Stimulated activated CD8-positive, alpha-beta memory T cell treated with anti-CD3 and anti-CD28 coated beads, Interleukin-7, amount 100 ng/mL, for 48 hours (primary cell): Measurements from ENCODE around the gene EFCAB10.
"Not testable (repeated sequence)": the region's sequence is repeated elsewhere in the genome, so short reads cannot be mapped to it uniquely, and the experiment has no call there.

Experiments used
- DNase-seq, 2 donors: peaks; one replicate each; pipeline ENCODE4 v3.0.0-alpha.2; 2020; ENCODE audit warnings: low read depth in 1 of 2; ENCODE audit errors: extremely low read depth in 1 of 2

EFCAB10 gene

DNA sequence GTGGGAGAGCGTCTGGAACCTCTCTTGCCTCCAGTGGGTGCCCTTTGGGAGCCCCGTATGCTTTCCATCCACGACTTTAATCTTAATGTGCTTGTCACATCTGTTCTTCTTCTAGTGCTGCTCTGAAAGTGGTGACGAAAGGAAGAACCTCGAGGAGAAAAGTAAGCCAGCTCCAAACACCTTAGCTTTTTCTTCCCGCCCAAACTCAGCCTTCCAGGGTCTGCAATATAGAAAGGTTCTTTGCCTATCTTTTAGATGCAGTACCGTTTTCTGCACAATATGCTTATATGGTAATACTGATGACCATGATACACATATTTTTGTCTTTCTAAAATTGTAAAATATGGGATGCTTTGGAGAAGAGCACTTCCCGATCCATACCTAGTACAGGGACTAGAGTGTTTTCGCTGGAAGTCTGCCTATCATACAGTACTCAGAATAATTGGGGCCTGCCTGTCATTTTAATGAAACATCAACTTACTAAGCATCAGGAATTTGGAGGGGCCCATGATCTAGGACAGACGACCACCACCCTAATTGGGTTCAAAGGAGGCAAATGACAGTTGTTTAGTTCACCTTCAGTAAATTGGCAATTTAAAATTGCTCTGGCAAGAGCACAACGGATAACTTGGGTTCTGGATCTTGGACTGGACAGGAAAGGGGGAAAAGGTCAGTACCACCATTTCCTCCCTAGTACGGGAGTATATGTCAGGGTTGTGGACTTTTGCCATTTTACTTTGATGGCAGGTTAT, 48.4 kb downstream of the EFCAB10 start:
- DNase-seq, result no peak

DNA sequence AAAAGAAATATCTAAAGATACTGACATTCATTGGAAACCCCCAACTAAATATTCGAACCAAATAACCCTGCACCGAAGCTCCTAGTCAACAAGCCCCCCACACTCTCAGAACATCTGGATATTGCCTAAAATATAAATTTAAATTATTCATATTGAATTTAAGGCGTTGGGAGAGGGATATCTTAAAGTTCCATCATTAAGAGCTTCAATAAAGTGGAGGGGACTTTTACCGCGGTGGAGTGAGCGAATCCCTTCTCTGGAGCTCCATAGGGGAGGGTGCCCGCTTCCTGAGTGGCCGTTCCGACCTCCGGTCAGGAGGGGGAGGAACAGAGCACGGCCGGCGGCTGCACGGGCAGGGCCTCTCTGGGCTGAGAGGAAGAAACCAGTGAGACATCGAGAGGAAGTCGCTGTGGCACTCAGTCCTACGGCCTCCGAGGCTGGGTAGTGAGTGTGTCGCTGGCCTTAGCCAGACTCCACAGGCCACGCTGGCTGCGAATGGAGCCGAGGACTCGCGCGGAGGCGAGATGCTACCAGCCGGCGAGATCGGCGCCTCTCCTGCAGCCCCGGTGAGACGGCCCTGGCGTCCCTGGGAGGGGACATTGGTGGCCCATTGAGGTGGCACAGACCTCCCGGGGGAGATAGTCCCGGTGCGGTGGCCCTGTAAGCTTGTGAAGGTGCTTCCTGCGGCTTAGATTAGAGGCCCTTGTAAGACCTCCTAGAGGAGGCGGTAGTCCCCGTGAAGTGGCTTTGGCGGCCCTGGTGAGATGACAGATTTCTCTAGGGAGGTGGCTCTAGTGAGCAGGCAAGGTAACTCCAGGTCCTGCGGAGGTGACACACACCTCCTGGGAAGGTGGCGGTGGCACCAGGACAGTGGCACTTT, 49.3 kb downstream of the EFCAB10 start, which contains the start of gene RINT1:
TSS of gene RINT1 (plus strand) at position 410 of the 880 bp plus-strand sequence. CDS start at position 525, 115 bp downstream.
- peak; percentile 82 to 84 for DNase-seq

DNA sequence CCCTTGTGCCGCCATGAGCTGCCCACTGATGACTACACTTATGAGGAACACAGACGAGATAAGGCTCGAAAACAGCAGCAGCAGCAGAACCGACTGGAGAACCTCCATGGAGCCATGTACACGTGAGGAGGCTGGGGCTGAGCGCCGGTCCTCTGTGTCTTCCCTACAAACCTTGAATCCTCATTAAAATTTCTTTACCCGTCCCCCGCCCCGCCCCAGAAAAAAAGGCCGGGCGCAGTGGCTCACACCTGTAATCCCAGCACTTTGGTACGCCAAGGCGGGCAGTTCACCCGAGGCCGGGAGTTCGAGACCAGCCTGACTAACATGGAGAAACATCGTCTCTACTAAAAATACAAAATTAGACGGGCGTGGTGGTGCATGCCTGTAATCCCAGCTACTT, 50.7 kb downstream of the EFCAB10 start:
- DNase-seq, result no peak

DNA sequence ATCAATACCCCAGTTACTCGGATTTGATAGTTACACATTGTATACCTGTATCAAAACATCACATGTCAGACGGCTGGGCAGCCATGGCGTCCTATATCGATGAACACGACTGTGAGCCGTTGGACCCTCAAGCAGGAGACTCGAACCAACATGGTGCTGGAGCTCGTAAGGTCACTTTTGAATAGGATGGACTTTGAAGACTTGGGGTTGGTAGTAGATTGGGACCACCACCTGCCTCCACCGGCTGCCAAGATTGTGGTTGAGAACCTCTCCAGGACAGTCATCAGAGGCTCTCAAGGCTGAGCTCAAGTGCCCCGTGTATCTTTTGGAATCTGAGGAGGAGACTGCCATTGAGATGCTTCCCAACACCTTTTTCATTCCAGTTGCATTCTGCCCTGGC, 51.2 kb downstream of the EFCAB10 start:
- DNase-seq, result no peak

DNA sequence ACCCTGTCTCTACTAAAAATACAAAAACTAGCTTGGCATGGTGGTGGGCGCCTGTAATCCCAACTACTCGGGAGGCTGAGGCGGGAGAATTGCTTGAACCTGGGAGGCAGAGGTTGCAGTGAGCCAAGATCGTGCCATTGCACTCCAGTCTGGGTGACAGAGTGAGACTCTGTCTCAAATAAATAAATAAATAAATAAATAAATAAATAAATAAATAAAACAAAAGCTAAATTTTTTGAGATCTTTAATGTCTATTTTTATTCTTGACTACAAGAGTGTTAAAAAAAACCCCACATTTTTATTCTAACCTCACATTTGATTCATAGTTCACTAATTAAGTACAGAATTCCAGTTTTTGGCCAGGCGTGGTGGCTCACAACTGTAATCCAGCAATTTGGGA, 53.6 kb downstream of the EFCAB10 start:
- not testable (repeated sequence) for DNase-seq

DNA sequence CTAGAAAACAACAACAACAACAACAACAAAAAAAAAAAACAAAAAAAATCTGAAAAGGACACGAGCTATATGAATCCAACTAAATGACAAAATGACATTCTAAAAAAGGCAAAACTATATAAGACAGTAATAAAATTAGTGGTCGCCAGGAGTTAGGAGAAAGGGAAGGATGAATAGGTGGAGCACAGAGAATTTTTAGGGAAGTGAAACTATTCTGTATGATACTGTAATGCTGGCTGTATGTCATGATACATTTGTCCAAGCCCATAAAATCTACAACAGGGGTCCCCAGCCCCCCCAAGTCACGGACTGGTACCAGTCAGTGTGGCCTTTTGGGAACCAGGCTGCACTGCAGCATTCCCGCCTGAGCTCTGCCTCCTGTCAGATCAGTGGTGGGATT, 56.5 kb downstream of the EFCAB10 start:
- no peak for DNase-seq

DNA sequence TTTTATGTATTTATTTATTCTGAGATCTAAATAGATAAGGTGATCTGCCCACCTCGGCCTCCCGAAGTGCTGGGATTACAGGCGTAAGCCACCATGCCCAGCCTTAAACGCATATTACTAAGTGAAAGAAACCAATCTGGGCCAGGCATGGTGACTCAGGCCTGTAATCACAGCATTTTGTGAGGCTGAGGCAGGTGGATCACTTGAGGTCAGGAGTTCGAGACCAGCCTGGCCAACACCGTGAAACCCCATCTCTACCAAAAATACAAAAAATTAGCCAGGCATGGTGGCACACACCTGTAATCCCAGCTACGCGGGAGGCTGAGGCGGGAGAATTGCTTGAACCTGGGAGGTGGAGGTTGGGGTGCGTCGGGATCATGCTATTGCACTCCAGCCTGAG, 56.9 kb downstream of the EFCAB10 start:
- not testable (repeated sequence) for DNase-seq

DNA sequence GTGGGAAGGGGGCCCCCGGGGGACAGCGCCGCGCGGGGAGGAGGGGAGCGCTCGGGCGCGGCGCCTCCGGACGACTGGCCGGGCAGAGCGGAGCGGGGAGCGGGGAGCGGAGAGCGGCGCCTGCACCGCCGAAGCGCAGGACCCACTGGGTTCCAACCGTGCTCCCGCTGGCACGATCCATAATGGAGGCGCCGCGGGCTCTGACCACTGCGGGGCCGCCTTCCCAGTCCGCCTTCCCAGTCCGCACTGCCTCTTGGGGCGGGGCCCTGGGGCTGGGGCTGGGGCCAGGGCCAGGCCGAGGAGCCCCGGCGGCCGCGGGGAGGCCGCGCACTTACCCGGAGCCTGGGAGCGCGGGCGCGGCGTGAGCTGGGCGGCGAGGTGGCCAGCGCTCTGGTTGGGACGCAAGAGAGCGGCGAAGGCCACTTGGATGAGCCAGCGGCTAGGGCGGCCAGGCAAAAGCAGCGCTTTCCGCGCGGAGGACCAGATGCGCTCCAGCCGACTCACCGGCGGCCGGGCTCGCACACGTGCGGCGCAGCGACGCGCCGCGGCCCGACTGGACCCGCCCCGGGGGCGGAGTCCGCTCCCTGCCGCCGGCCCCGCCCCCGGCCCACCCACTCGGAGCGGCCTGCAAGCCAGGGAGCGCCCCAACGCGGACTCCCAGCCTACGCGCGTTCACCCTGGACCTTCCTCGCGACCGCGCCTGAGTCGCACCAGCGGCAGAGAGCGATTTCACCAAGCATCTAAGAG, 59.4 kb downstream of the EFCAB10 start, which contains the start of gene PUS7:
TSS of gene PUS7 (minus strand) at position 555 of the 747 bp plus-strand sequence. CDS start 13,759 bp downstream, outside the sequence.
- DNase-seq, result peak; percentile 77 to 80

DNA sequence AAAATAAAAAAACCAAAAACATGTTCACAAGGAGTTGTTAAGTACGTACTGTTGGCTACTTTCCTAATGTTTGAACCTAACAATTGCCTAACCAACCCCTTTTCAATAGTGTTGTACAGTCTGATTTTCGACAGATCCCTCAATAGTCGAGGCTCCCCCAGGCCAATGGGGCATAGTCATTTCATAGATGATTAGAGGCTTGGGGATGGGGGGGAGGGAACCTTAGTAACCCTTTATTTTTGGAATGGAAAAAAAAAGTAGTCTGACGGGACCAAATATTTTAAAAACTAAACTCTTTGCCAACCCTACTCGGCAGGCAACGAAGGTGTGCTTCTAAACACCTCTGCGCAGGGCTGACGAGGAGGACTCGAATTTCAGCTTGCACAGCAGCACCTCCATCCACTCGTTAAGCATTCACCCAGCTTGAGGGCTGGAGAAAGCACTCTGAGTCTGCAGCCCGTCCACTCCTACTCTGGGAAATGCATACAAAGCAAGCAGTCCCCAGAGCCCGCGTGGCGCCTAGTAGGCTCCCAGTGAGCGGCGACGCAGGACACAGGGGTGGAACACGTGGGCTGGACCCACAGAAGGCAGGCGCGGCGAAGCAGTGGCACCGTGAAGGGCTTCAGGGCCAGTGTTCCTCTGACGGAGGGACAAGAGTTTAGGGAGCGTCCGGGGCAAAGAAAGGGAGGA, 60.1 kb downstream of the EFCAB10 start:
- DNase-seq, result peak; percentile 34 to 37

DNA sequence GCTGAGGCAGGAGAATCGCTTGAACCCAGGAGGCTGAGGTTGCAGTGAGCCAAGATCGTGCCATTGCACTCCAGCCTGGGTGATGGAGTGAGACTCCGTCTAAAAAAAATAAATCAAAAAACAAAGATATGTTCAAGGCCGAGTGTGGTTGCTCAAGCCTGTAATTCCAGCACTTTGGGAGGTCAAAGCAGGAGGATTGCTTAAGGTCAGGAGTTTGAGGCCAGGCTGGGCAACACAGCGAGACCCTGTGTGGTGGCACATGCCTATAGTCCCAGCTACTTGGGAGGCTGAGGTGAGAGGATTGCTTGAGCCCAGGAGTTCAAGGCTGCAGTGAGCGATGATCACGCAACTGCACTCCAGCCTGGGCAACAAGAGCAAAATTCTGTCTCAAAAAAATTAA, 60.7 kb downstream of the EFCAB10 start:
- not testable (repeated sequence) for DNase-seq

DNA sequence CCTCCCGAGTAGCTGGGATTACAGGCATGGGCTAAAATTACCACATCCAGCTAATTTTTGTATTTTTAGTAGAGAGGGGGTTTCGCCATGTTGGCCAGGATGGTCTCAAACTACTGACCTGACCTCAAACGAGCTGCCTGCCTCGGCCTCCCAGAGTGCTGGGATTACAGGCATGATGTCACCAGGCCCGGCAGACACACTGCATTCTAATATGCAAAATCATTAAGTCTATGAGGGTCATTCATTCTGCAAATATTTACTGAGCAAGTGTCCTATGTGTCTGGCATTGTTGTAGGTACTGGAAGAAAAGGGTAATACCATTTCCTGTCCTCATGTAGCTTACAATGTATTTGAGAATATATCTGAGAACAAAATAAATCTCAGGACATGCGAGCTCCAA, 61.9 kb downstream of the EFCAB10 start:
- DNase-seq, result no peak

DNA sequence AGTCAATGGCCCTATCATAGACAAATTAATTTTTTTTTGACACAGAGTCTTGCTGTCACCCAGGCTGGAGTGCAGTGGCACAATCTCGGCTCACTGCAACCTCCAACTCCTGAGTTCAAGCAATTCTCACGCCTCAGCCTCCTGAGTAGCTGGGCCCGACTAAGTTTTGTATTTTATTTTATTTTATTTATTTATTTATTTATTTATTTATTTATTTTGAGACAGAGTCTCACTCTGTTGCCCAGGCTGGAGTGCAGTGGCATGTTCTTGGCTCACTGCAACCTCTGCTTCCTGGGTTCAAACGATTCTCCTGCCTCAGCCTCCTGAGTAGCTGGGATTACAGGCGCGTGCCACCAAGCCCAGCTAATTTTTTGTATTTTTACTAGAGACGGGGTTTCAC, 65.7 kb downstream of the EFCAB10 start:
- DNase-seq, result not testable (repeated sequence)
